Measurements from ENCODE around the gene TRAF3IP1.

GRCh38 chr2:238334885-238335284 lies 14.6 kb downstream of the TRAF3IP1 start:
- TF ChIP-seq CTCF (IDR thresholded peaks at IDR 0.05) (no peak), POLR2A (IDR thresholded peaks at IDR 0.05) (no peak)
